SK-N-DZ (cell line): ENCODE results near the gene HSD17B7.

ENCODE experiments used
- DNase-seq: peaks from one replicate; pipeline ENCODE4 v3.0.0-alpha.2; 2015; ENCODE audit warnings: low spot score
- small RNA-seq, 2 experiments: library from RNA; depleted of rRNA; stranded (forward); fragments of <200 nt; gene quantifications; one replicate each; pipeline ENCODE3, GENCODE V24; 2014

The HSD17B7 gene

GRCh38 chr1:162856260-162856659, 65.8 kb downstream of the HSD17B7 start:
- DNase-seq: no peak

- no peak for DNase-seq
These were observed 67.3 kb downstream of the HSD17B7 start for GRCh38 chr1:162857850-162858249.

GRCh38 chr1:162859191-162859590, 68.7 kb downstream of the HSD17B7 start:
- DNase-seq: no peak

DNA sequence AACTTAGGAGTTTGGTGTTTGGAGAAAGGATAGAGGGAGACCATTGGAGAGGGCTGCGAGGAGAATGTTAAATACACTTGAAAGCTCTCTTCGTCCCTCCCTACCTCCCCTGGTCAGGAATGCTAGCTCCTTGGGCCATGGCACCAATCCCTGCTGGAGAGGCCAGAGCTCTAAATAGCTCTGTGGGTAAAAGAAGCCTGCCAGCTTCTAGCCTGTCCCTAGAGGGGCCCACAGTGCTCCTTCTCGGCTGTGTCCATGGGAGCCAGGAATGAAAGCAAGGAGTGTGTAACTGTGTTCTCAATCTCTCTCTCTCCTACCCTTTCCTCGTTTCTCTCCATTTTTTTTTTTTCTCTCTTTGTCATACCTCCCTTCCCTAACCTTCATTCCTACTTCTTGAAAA, 70.6 kb downstream of the HSD17B7 start, which contains the start of gene CCDC190:
TSS of gene CCDC190 (minus strand) at position 75 of the 400 bp plus-strand sequence. CDS start 1,529 bp downstream, outside the sequence.
- no peak for DNase-seq

DNA sequence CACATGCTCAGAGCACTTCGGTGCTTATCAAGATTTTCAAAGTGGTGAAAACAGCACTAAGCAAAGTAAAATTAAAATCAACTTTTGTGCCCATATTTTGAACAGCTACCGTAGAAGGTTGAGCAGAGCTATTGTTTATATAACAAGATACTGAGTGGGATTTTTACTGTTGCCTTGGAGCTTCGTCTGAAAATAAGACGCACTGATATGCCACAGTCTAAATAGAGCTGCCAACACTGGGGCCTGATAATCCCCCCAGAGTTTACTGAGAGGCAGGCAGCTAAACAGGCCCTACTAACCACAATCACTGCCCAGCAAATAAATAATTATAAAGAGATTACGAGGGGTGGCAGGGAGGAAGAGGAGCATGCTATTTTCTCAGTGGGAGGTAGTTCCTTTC, 71.1 kb downstream of the HSD17B7 start:
- DNase-seq: no peak

Small RNA genes lying within 50 kb of the gene (small RNA-seq; reads per million reads assigned to genes)
- 0 to 0.09 reads per million in 2 experiments for gene RN7SL861P
